ENCODE measurements around the gene MAP3K14.

The MAP3K14 gene

DNA sequence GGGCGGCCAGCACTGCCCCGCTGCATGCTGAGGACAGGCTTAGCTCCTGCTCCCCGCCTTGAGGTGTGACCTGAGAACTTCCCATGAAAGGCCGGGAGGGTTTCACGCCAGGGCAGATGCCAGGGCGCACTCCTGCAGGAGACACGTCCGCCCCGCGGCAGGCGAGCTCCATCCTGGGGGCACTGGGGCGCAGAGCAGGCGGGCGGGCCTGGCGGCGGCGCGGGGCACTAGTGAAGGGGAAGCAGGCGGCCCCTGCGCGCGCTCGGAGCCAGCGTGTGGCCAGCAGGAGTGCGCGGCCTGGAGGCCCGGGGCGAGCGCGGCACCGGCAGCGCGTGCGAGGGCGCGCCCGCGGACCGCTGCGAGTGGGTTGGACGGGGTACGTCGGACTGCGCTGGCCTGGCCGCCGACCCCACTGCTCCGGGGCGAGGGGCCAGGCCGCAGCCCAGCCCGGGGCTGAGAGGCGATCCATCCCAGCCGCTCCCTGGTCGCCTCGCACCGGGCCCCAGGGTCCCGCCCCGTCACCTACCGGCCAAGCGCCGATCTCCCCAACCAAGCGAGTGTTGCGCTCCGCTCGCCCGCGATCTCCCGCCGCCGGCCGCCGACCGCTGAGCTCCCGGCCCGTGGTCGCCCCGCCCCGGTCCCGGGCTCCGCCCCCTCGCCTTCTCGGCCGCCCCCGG, at the start of gene MAP3K14:
Gene MAP3K14, minus strand, starts transcription at position 587 of the 677 bp plus-strand sequence. CDS start 26,275 bp downstream, outside the sequence.
- TF ChIP-seq CTCF (IDR thresholded peaks at IDR 0.05; ENCODE audit: low read depth, low read length): peak; percentile 12
- H3K4me3 ChIP-seq (ENCODE audit: low read depth, low read length): peak within 1 kb of the TSS; percentile 98
- DNase-seq (ENCODE audit: low read depth, low spot score): peak; percentile 71
- in situ Hi-C loops (cut with HindIII; ENCODE audit: low sequenced_read_pairs): no loop called here

DNA sequence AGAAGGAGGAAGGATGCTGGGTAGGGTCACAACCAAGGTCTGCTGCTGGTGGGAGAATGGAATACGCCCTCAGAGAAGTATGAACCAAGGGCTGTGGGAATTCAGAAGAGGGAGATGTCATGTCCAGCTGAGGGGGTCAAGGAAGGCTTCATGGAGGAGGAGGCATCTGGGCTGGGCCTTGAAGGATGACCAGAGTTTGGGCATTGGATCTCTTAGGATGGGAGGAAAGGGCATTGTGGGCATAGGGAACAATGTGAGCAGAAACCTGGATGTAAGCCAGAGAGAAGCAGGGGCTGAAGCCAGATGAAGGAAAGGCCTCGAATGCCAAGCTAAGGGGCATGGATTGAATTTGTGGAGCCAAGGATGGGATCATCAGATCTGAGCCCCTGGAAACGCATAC, 49.2 kb upstream of the MAP3K14 start:
- in situ Hi-C loops (cut with HindIII; ENCODE audit: low sequenced_read_pairs): no loop called here
- H3K4me3 ChIP-seq (ENCODE audit: low read depth, low read length): no peak overlapping the region
- TF ChIP-seq CTCF (IDR thresholded peaks at IDR 0.05; ENCODE audit: low read depth, low read length): no peak
- DNase-seq (ENCODE audit: low read depth, low spot score): no peak

GRCh38 chr17:45364531-45365390, 47.9 kb upstream of the MAP3K14 start:
- in situ Hi-C loops (cut with HindIII; ENCODE audit: low sequenced_read_pairs): no loop called here
- peak; percentile 11 for TF ChIP-seq CTCF (IDR thresholded peaks at IDR 0.05; ENCODE audit: low read depth, low read length)
- DNase-seq (ENCODE audit: low read depth, low spot score): no peak
- H3K4me3 ChIP-seq (ENCODE audit: low read depth, low read length): no peak overlapping the region

GRCh38 chr17:45363498-45363897, 46.7 kb upstream of the MAP3K14 start:
- in situ Hi-C loops (cut with HindIII; ENCODE audit: low sequenced_read_pairs): no loop called here
- no peak for TF ChIP-seq CTCF (IDR thresholded peaks at IDR 0.05; ENCODE audit: low read depth, low read length)
- DNase-seq (ENCODE audit: low read depth, low spot score): no peak
- no peak overlapping the region for H3K4me3 ChIP-seq (ENCODE audit: low read depth, low read length)

DNA sequence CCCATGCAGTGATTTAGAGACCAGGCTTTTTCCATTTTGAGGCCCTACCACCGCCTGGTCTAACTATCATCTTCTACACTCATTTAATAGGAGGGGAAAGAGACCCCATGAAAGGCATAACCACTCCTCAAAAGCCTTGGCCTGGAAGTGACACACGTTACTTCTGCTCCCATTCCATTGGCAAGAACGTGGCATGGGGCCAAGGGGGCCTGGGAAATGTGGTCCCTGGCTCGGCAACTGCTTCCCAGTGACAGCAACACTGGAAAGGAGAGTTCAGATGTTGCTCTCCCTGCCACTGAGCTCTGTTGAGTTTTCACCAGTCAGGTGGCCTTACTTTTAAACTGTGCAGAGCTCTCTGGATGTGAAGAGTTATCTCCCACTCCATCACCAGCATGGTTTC, 45.2 kb upstream of the MAP3K14 start:
- no peak for TF ChIP-seq CTCF (IDR thresholded peaks at IDR 0.05; ENCODE audit: low read depth, low read length)
- no peak for DNase-seq (ENCODE audit: low read depth, low spot score)
- in situ Hi-C loops (cut with HindIII; ENCODE audit: low sequenced_read_pairs): no loop called here
- no peak overlapping the region for H3K4me3 ChIP-seq (ENCODE audit: low read depth, low read length)

- in situ Hi-C loops (cut with HindIII; ENCODE audit: low sequenced_read_pairs): no loop called here
- no peak for TF ChIP-seq CTCF (IDR thresholded peaks at IDR 0.05; ENCODE audit: low read depth, low read length)
- no peak for DNase-seq (ENCODE audit: low read depth, low spot score)
- H3K4me3 ChIP-seq (ENCODE audit: low read depth, low read length): no peak overlapping the region
These were observed 44.6 kb upstream of the MAP3K14 start for GRCh38 chr17:45361451-45361850.
